ENCODE data around the gene PHYHD1. TPM values are rescaled to one million over a fixed set of nuclear protein-coding genes. Genes with fewer than 3 reads are reported as not detected.

PHYHD1 gene
- total RNA-seq, 1 donor from 2014 or later, result 1.1 TPM

- no peak for DNase-seq
Observed at GRCh38 chr9:128986671-128987070, 65.9 kb downstream of the PHYHD1 start.

- DNase-seq, result no peak
Observed at GRCh38 chr9:128987805-128988204, 67.0 kb downstream of the PHYHD1 start.

Other genes starting within 250 kb of the PHYHD1 start
- gene SET, start 231.8 kb upstream of the PHYHD1 start, total RNA-seq, result 849 TPM
- 0.31 TPM for gene PKN3, start 218.5 kb upstream of the PHYHD1 start, total RNA-seq
- 0.94 TPM for gene ZDHHC12, start 196.9 kb upstream of the PHYHD1 start, total RNA-seq
- 26.8 TPM for gene ZER1, start 149.1 kb upstream of the PHYHD1 start, total RNA-seq
- gene TBC1D13, start 133.7 kb upstream of the PHYHD1 start, total RNA-seq, result 7.5 TPM
- gene ENDOG, start 102.5 kb upstream of the PHYHD1 start, total RNA-seq, result 21.1 TPM
- 14.2 TPM for gene SPOUT1, start 91.2 kb upstream of the PHYHD1 start, total RNA-seq
- 9.0 TPM for gene KYAT1, start 39.0 kb upstream of the PHYHD1 start, total RNA-seq
- 20.4 TPM for gene LRRC8A, start 38.8 kb upstream of the PHYHD1 start, total RNA-seq
- gene DOLK, start 26.6 kb downstream of the PHYHD1 start, total RNA-seq, result 14.7 TPM
- 17.8 TPM for gene NUP188, start 26.7 kb downstream of the PHYHD1 start, total RNA-seq
- gene SH3GLB2, start 107.3 kb downstream of the PHYHD1 start, total RNA-seq, result 56.6 TPM
- 18.4 TPM for gene MIGA2, start 115.6 kb downstream of the PHYHD1 start, total RNA-seq
- 16.5 TPM for gene DOLPP1, start 160.1 kb downstream of the PHYHD1 start, total RNA-seq
- 13.6 TPM for gene CRAT, start 189.8 kb downstream of the PHYHD1 start, total RNA-seq
- 57.9 TPM for gene PTPA, start 190.4 kb downstream of the PHYHD1 start, total RNA-seq